ENCODE results near the gene SH3BP2.

GRCh38 chr4:2869659-2870058 is 76.8 kb downstream of the SH3BP2 start:
- TF ChIP-seq TAF1 (IDR thresholded peaks at IDR 0.05; ENCODE audit: borderline replicate concordance, insufficient read depth, low read length), result no peak
- TF ChIP-seq POLR2AphosphoS5 (IDR thresholded peaks at IDR 0.05; ENCODE audit: low read depth, low read length), result no peak

Measured in PFSK-1 (cell line).